Measurements from ENCODE around the gene GAL3ST2.
A peak's percentile ranks its signal among the peaks of the same experiment; 100 is the strongest.

Gene GAL3ST2

GRCh38 chr2:241768251-241768711 lies 8.3 kb upstream of the GAL3ST2 start:
- no peak for TF ChIP-seq CTCF (IDR thresholded peaks at IDR 0.05; ENCODE audit: low read depth, low read length, missing control alignments)
- no peak overlapping the region for H3K4me3 ChIP-seq (ENCODE audit: low read depth, low read length)
- no peak for DNase-seq (ENCODE audit: low read depth)

GRCh38 chr2:241768850-241769249 lies 7.8 kb upstream of the GAL3ST2 start:
- no peak for TF ChIP-seq CTCF (IDR thresholded peaks at IDR 0.05; ENCODE audit: low read depth, low read length, missing control alignments)
- no peak overlapping the region for H3K4me3 ChIP-seq (ENCODE audit: low read depth, low read length)
- no peak for DNase-seq (ENCODE audit: low read depth)

- DNase-seq (ENCODE audit: low read depth): no peak
- TF ChIP-seq CTCF (IDR thresholded peaks at IDR 0.05; ENCODE audit: low read depth, low read length, missing control alignments): no peak
Observed at GRCh38 chr2:241769819-241770184, 6.8 kb upstream of the GAL3ST2 start.

GRCh38 chr2:241770185-241770935 lies 6.3 kb upstream of the GAL3ST2 start:
- no peak overlapping the region for H3K4me3 ChIP-seq (ENCODE audit: low read depth, low read length)
- no peak for TF ChIP-seq CTCF (IDR thresholded peaks at IDR 0.05; ENCODE audit: low read depth, low read length, missing control alignments)
- no peak for DNase-seq (ENCODE audit: low read depth)

More at GRCh38 chr2:241769819-241770184, 6.8 kb upstream of the GAL3ST2 start:
- H3K4me3 ChIP-seq (ENCODE audit: low read depth, low read length): no peak overlapping the region

GRCh38 chr2:241770936-241771285 lies 5.7 kb upstream of the GAL3ST2 start:
- no peak for TF ChIP-seq CTCF (IDR thresholded peaks at IDR 0.05; ENCODE audit: low read depth, low read length, missing control alignments)
- no peak for DNase-seq (ENCODE audit: low read depth)
- no peak overlapping the region for H3K4me3 ChIP-seq (ENCODE audit: low read depth, low read length)

GRCh38 chr2:241771286-241772062 lies 5.1 kb upstream of the GAL3ST2 start:
- peak overlapping the region; percentile 7; the same call in 1 of the 2 replicates for H3K4me3 ChIP-seq (ENCODE audit: low read depth, low read length)
- no peak for TF ChIP-seq CTCF (IDR thresholded peaks at IDR 0.05; ENCODE audit: low read depth, low read length, missing control alignments)
- DNase-seq (ENCODE audit: low read depth): no peak

All from GM12864 (cell line).